ENCODE data around the gene SSUH2.
A peak's percentile ranks its signal among the peaks of the same experiment; 100 is the strongest.

The SSUH2 gene

GRCh38 chr3:8578282-8578681 lies 66.3 kb downstream of the SSUH2 start:
- DNase-seq: no peak

- no peak for DNase-seq
Observed at GRCh38 chr3:8576841-8577571, 67.6 kb downstream of the SSUH2 start.

GRCh38 chr3:8576436-8576835 lies 68.2 kb downstream of the SSUH2 start:
- no peak for DNase-seq

- peak; percentile 6 for DNase-seq
Observed at GRCh38 chr3:8575364-8576104, 69.1 kb downstream of the SSUH2 start.

GRCh38 chr3:8574670-8575322 lies 69.8 kb downstream of the SSUH2 start:
- DNase-seq: peak; percentile 30

GRCh38 chr3:8574040-8574669 lies 70.4 kb downstream of the SSUH2 start:
- DNase-seq: peak; percentile 17

GRCh38 chr3:8573342-8573926 lies 71.2 kb downstream of the SSUH2 start:
- no peak for DNase-seq

GRCh38 chr3:8571256-8571655 lies 73.3 kb downstream of the SSUH2 start:
- DNase-seq: peak; percentile 18
